DND-41 (cell line): Measurements from ENCODE around the gene GPA33.

ENCODE experiments used
- EZH2 ChIP-seq: IDR thresholded peaks from 3 replicates; pipeline ENCODE4 v1.6.1; 2012; ENCODE audit warnings: borderline replicate concordance, low read depth, mild to moderate bottlenecking, moderate library complexity, low read length, inconsistent platforms; ENCODE audit not compliant: severe bottlenecking
- TF ChIP-seq, protein P1 (sequence below): IDR thresholded peaks from 2 replicates; pipeline ENCODE4 v1.5.1; 2012; ENCODE audit warnings: borderline replicate concordance, low read length, moderate library complexity, mild to moderate bottlenecking; ENCODE audit not compliant: poor library complexity, severe bottlenecking; ENCODE audit errors: extremely low read depth

DNA sequence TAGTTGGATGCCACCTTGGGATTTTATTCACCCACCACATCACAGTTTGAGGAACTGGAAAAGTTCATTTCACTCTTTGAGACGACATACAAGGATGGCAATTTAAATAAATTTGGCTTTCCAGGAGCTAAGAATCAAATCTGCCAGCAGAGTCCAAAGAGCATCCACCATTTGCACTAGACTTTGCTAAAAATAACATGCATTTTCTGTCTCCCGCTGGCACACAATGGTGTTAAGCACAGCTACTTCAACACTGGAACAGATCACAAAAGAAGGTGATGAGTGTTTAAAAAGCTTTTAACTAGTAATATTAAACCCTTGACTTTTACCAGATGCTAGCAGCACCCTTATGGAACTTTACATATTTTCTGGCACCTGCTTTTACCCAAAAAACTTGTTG is 56.5 kb downstream of the GPA33 start:
- TF ChIP-seq, protein P1, sequence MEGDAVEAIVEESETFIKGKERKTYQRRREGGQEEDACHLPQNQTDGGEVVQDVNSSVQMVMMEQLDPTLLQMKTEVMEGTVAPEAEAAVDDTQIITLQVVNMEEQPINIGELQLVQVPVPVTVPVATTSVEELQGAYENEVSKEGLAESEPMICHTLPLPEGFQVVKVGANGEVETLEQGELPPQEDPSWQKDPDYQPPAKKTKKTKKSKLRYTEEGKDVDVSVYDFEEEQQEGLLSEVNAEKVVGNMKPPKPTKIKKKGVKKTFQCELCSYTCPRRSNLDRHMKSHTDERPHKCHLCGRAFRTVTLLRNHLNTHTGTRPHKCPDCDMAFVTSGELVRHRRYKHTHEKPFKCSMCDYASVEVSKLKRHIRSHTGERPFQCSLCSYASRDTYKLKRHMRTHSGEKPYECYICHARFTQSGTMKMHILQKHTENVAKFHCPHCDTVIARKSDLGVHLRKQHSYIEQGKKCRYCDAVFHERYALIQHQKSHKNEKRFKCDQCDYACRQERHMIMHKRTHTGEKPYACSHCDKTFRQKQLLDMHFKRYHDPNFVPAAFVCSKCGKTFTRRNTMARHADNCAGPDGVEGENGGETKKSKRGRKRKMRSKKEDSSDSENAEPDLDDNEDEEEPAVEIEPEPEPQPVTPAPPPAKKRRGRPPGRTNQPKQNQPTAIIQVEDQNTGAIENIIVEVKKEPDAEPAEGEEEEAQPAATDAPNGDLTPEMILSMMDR, result no peak
- no peak for TF ChIP-seq EZH2
